ENCODE results near the gene STK17A. TPM values are rescaled to one million over a fixed set of nuclear protein-coding genes. Genes with fewer than 3 reads are reported as not detected.

The STK17A gene
- total and polyA plus RNA-seq, 5 donors from 2014 or later = 104 to 139 (median 110) TPM

- Mint-ChIP-seq H3K9me3 (no peaks in the 10 kb centered on the region), H3K4me1 (peaks cover 34 to 75% (median 55%) of the 10 kb centered on the region in 4 donors), H3K27ac (peak overlapping the region in 2 of 3 donors; percentile 4 to 68), H3K36me3 (peaks cover 20% of the 10 kb centered on the region), H3K4me3 (peak overlapping the region in 2 of 4 donors; percentile 11 to 36), H3K27me3 (no peaks in the 10 kb centered on the region)
- ATAC-seq (ENCODE audit: low read depth in 2 of 2) (no peak), DNase-seq (no peak)
- Histone ChIP-seq H3K27me3 (ENCODE audit: control insufficient read depth, insufficient read depth, low read length) (no peaks in the 10 kb centered on the region), H3K36me3 (ENCODE audit: control insufficient read depth, insufficient read depth, low read length) (no peaks in the 10 kb centered on the region), H3K4me1 (ENCODE audit: control insufficient read depth, insufficient read depth, low read length, poor library complexity, severe bottlenecking) (peaks cover 61% of the 10 kb centered on the region), H3K27ac (ENCODE audit: insufficient read depth, low read length, poor library complexity, severe bottlenecking) (no peak overlapping the region), H3K4me3 (ENCODE audit: low read depth, low read length) (no peak overlapping the region), H3K9me3 (ENCODE audit: control insufficient read depth in 2 of 2, low read length in 2 of 2) (no peaks in the 10 kb centered on the region)
Observed at GRCh38 chr7:43653891-43654504, 71.1 kb downstream of the STK17A start.

GRCh38 chr7:43655584-43655983, 72.7 kb downstream of the STK17A start:
- Histone ChIP-seq H3K27me3 (ENCODE audit: control insufficient read depth, insufficient read depth, low read length) (no peaks in the 10 kb centered on the region), H3K9me3 (ENCODE audit: control insufficient read depth in 2 of 2, low read length in 2 of 2) (no peaks in the 10 kb centered on the region), H3K27ac (ENCODE audit: insufficient read depth, low read length, poor library complexity, severe bottlenecking) (no peak overlapping the region), H3K36me3 (ENCODE audit: control insufficient read depth, insufficient read depth, low read length) (no peaks in the 10 kb centered on the region), H3K4me3 (ENCODE audit: low read depth, low read length) (no peak overlapping the region), H3K4me1 (ENCODE audit: control insufficient read depth, insufficient read depth, low read length, poor library complexity, severe bottlenecking) (peaks cover 53% of the 10 kb centered on the region)
- Mint-ChIP-seq H3K27me3 (no peaks in the 10 kb centered on the region), H3K9me3 (no peaks in the 10 kb centered on the region), H3K4me1 (peaks cover 39 to 74% (median 53%) of the 10 kb centered on the region in 4 donors), H3K4me3 (no peak overlapping the region), H3K27ac (peak overlapping the region in 2 of 3 donors; percentile 35 to 60), H3K36me3 (peaks cover 25% of the 10 kb centered on the region)
- DNase-seq (no peak), ATAC-seq (ENCODE audit: low read depth in 2 of 2) (no peak)

DNA sequence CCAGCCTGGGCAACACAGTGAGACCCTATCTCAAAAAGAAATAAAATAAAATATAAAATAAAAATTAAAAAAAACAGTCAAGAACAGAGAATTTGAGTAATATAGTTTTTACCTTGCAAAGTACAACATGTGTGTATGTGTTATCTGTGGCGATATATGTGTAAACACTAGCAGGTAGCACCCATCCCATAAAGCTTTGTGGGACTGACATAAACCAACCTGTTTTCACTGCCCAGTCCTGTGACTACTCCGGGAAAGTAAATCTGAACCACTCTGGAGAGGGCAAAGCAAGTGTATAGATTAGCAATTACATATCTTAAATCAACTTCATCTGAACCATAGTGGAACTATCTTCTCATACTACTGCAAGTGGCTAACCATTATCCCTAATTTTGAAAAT, 74.1 kb downstream of the STK17A start:
- Mint-ChIP-seq H3K4me3 (no peak overlapping the region), H3K36me3 (peaks cover 25% of the 10 kb centered on the region), H3K9me3 (no peaks in the 10 kb centered on the region), H3K4me1 (peaks cover 39 to 65% (median 47%) of the 10 kb centered on the region in 4 donors), H3K27ac (peak overlapping the region in 2 of 3 donors; percentile 36 to 70), H3K27me3 (no peaks in the 10 kb centered on the region)
- ATAC-seq (ENCODE audit: low read depth in 2 of 2) = no peak
- Histone ChIP-seq H3K4me3 (ENCODE audit: low read depth, low read length) (no peak overlapping the region), H3K36me3 (ENCODE audit: control insufficient read depth, insufficient read depth, low read length) (no peaks in the 10 kb centered on the region), H3K27me3 (ENCODE audit: control insufficient read depth, insufficient read depth, low read length) (no peaks in the 10 kb centered on the region), H3K27ac (ENCODE audit: insufficient read depth, low read length, poor library complexity, severe bottlenecking) (no peak overlapping the region), H3K4me1 (ENCODE audit: control insufficient read depth, insufficient read depth, low read length, poor library complexity, severe bottlenecking) (peaks cover 39% of the 10 kb centered on the region), H3K9me3 (ENCODE audit: control insufficient read depth in 2 of 2, low read length in 2 of 2) (no peaks in the 10 kb centered on the region)
- no peak for DNase-seq

DNA sequence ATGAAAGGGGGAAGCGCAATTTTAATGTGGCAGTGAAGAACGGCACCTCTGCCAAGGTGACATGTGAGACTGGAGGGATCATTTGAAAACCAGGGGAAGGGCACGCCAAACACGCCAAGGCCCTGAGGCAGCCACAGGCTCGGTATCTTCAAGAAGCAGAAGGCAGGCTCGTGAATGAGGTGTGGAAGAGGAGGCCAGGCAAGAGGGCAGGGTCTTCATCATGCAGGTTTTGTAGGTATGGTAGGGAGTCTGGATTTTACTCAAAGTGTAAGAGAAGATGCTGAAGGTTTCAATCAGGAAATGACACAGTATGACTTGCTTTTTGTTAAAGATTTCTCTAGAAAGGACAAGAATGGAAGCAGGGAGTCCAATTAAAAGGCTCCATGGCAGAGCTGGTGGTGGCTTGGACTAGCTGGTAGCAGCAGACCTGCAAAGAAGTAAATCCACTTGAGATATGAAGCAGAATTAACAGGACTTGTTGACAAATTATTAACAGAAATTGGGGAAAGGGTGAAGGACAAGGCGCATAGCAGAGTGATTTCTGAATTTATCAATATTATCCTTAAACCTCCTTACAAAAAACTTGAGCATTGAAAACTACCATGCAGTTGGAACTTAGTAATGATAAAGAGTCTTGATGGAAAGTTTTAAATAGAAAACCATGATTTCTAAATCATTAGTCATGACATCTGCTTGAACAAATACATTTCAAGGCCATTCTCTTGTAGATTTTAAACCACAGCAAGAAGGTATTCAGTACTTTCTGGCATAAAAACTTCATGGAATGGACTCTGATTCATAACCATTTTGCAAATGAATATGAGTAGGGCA, 76.0 kb downstream of the STK17A start:
- Histone ChIP-seq H3K9me3 (ENCODE audit: control insufficient read depth in 2 of 2, low read length in 2 of 2) (no peaks in the 10 kb centered on the region), H3K4me1 (ENCODE audit: control insufficient read depth, insufficient read depth, low read length, poor library complexity, severe bottlenecking) (peaks cover 22% of the 10 kb centered on the region), H3K36me3 (ENCODE audit: control insufficient read depth, insufficient read depth, low read length) (no peaks in the 10 kb centered on the region), H3K27me3 (ENCODE audit: control insufficient read depth, insufficient read depth, low read length) (no peaks in the 10 kb centered on the region), H3K4me3 (ENCODE audit: low read depth, low read length) (peak overlapping the region; percentile 28), H3K27ac (ENCODE audit: insufficient read depth, low read length, poor library complexity, severe bottlenecking) (peak overlapping the region; percentile 27)
- peak overlapping the region in 3 of 4 donors; percentile 33 to 66 (median 36) for H3K4me3 Mint-ChIP-seq
- H3K9me3 Mint-ChIP-seq = no peaks in the 10 kb centered on the region
- no peaks in the 10 kb centered on the region for H3K27me3 Mint-ChIP-seq
- H3K27ac Mint-ChIP-seq = peak overlapping the region; percentile 82 to 98 (median 95)
- ATAC-seq (ENCODE audit: low read depth in 2 of 2) = peak in 1 of 2 donors; percentile 31
- peaks cover 28% of the 10 kb centered on the region for H3K36me3 Mint-ChIP-seq
- peaks cover 33 to 58% (median 41%) of the 10 kb centered on the region in 4 donors for H3K4me1 Mint-ChIP-seq
- peak in 1 of 3 donors; percentile 43 for DNase-seq

DNA sequence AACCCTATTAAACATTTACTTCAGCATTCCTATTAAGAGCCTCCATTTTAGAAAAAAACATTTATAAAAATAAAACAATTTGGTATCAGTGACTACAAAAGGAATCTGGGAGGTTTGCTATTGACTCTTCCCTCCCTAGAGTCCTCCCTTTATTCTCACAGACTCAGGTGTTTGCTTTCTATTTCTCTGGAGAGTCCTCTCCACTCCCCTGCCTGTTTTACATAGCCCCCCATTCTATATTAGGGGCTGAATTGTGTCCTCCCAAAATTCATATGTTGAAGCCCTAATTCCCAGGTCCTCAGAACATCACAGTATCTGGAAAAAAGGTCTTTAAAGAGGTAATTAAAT, 76.6 kb downstream of the STK17A start:
- Histone ChIP-seq H3K9me3 (ENCODE audit: control insufficient read depth in 2 of 2, low read length in 2 of 2) (no peaks in the 10 kb centered on the region), H3K36me3 (ENCODE audit: control insufficient read depth, insufficient read depth, low read length) (no peaks in the 10 kb centered on the region), H3K4me1 (ENCODE audit: control insufficient read depth, insufficient read depth, low read length, poor library complexity, severe bottlenecking) (peaks cover 17% of the 10 kb centered on the region), H3K27ac (ENCODE audit: insufficient read depth, low read length, poor library complexity, severe bottlenecking) (no peak overlapping the region), H3K27me3 (ENCODE audit: control insufficient read depth, insufficient read depth, low read length) (no peaks in the 10 kb centered on the region), H3K4me3 (ENCODE audit: low read depth, low read length) (no peak overlapping the region)
- no peaks in the 10 kb centered on the region for H3K9me3 Mint-ChIP-seq
- ATAC-seq (ENCODE audit: low read depth in 2 of 2) = no peak
- DNase-seq = no peak
- no peak overlapping the region for H3K4me3 Mint-ChIP-seq
- peaks cover 28% of the 10 kb centered on the region for H3K36me3 Mint-ChIP-seq
- peaks cover 27 to 58% (median 36%) of the 10 kb centered on the region in 4 donors for H3K4me1 Mint-ChIP-seq
- H3K27me3 Mint-ChIP-seq = no peaks in the 10 kb centered on the region
- peak overlapping the region; percentile 26 to 68 (median 54) for H3K27ac Mint-ChIP-seq

GRCh38 chr7:43660141-43660540, 77.2 kb downstream of the STK17A start:
- peaks cover 28% of the 10 kb centered on the region for H3K36me3 Mint-ChIP-seq
- no peak for DNase-seq
- no peak overlapping the region for H3K27ac ChIP-seq (ENCODE audit: insufficient read depth, low read length, poor library complexity, severe bottlenecking)
- H3K27me3 Mint-ChIP-seq = no peaks in the 10 kb centered on the region
- no peak overlapping the region for H3K4me3 ChIP-seq (ENCODE audit: low read depth, low read length)
- peak overlapping the region in 2 of 4 donors; percentile 21 to 71 for H3K4me3 Mint-ChIP-seq
- no peaks in the 10 kb centered on the region for H3K9me3 Mint-ChIP-seq
- peaks cover 17% of the 10 kb centered on the region for H3K4me1 ChIP-seq (ENCODE audit: control insufficient read depth, insufficient read depth, low read length, poor library complexity, severe bottlenecking)
- peak overlapping the region; percentile 53 to 68 (median 54) for H3K27ac Mint-ChIP-seq
- peaks cover 31 to 60% (median 38%) of the 10 kb centered on the region in 4 donors for H3K4me1 Mint-ChIP-seq
- H3K9me3 ChIP-seq (ENCODE audit: control insufficient read depth in 2 of 2, low read length in 2 of 2) = no peaks in the 10 kb centered on the region
- no peak for ATAC-seq (ENCODE audit: low read depth in 2 of 2)
- no peaks in the 10 kb centered on the region for H3K27me3 ChIP-seq (ENCODE audit: control insufficient read depth, insufficient read depth, low read length)
- H3K36me3 ChIP-seq (ENCODE audit: control insufficient read depth, insufficient read depth, low read length) = no peaks in the 10 kb centered on the region

DNA sequence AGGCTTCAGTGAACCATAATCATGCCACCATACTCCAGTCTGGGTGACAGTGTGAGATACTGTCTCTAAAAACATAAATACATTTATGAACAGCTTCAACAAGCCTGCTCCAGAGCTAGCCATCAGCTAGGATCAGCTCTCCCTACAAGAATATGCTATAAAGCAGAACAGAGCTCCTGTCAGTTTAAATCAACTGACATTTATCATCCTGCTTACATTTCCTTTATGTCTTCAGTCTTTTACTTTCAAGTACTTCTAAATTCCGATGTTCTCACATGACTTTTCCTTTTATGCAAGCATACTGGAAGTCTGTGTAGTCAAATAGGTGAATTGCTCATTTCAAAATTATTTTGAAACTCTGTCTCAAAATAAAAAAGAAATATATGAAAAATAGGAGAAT, 81.8 kb downstream of the STK17A start:
- ATAC-seq (ENCODE audit: low read depth in 2 of 2) (no peak), DNase-seq (no peak)
- peaks cover 43 to 77% (median 48%) of the 10 kb centered on the region in 4 donors for H3K4me1 Mint-ChIP-seq
- peak overlapping the region in 1 of 3 donors; percentile 20 for H3K27ac Mint-ChIP-seq
- no peaks in the 10 kb centered on the region for H3K27me3 Mint-ChIP-seq
- Histone ChIP-seq H3K4me3 (ENCODE audit: low read depth, low read length) (no peak overlapping the region), H3K36me3 (ENCODE audit: control insufficient read depth, insufficient read depth, low read length) (no peaks in the 10 kb centered on the region), H3K4me1 (ENCODE audit: control insufficient read depth, insufficient read depth, low read length, poor library complexity, severe bottlenecking) (peaks cover 9% of the 10 kb centered on the region), H3K9me3 (ENCODE audit: control insufficient read depth in 2 of 2, low read length in 2 of 2) (no peaks in the 10 kb centered on the region), H3K27me3 (ENCODE audit: control insufficient read depth, insufficient read depth, low read length) (no peaks in the 10 kb centered on the region), H3K27ac (ENCODE audit: insufficient read depth, low read length, poor library complexity, severe bottlenecking) (no peak overlapping the region)
- peaks cover 18% of the 10 kb centered on the region for H3K36me3 Mint-ChIP-seq
- peaks cover 0 to 6% (median 1%) of the 10 kb centered on the region in 7 donors for H3K9me3 Mint-ChIP-seq
- peak overlapping the region in 1 of 4 donors; percentile 13 for H3K4me3 Mint-ChIP-seq

All from CD4-positive, CD25-positive, alpha-beta regulatory T cell (primary cell).